Lower lobe of right lung (tissue), 2 donors: ENCODE measurements around the gene NAV1. TPM values are rescaled to one million over a fixed set of nuclear protein-coding genes. Genes with fewer than 3 reads are reported as not detected.
A peak's percentile ranks its signal among the peaks of the same experiment; 100 is the strongest.

ENCODE experiments used
- ATAC-seq, 2 donors: fragments of 200-7000 bp; cut with Tn5 transposase; one replicate each; pipeline ENCODE4 v1.9.1; 2020 to 2022; ENCODE audit warnings: mild to moderate bottlenecking in 2 of 2, moderate library complexity in 2 of 2
- DNase-seq: peaks from one replicate; pipeline ENCODE4 v3.0.0-alpha.2; 2020
- H3K27ac ChIP-seq: fragments of 200-600 bp; one replicate; pipeline ENCODE4 v1.8.0; 2022
- H3K27me3 ChIP-seq: fragments of 200-600 bp; one replicate; pipeline ENCODE4 v1.8.0; 2022; ENCODE audit warnings: low read depth
- H3K36me3 ChIP-seq: fragments of 200-600 bp; one replicate; pipeline ENCODE4 v1.8.0; 2022; ENCODE audit warnings: mild to moderate bottlenecking
- H3K4me1 ChIP-seq: fragments of 200-600 bp; one replicate; pipeline ENCODE4 v1.8.0; 2022
- H3K4me3 ChIP-seq: fragments of 200-600 bp; one replicate; pipeline ENCODE4 v1.8.0; 2022; ENCODE audit warnings: mild to moderate bottlenecking
- H3K9me3 ChIP-seq: fragments of 200-600 bp; one replicate; pipeline ENCODE4 v1.8.0; 2022
- CTCF ChIP-seq: fragments of 200-600 bp; IDR thresholded peaks from one replicate; pipeline ENCODE4 v1.8.0; 2022; ENCODE audit warnings: antibody characterized with exemption, mild to moderate bottlenecking
- intact Hi-C: fragments of 100-400 bp; cut with DNase I; formaldehyde crosslinking; loops from one replicate; pipeline ENCODE4 v1.11.0; 2022
- total RNA-seq: library from RNA; stranded (reverse); fragmentation: NEBNext Ultra II Directional; extraction: Animal tissue kit (Norgen Biotek cat#: 25700); gene quantifications from one replicate; pipeline ENCODE4 v1.2.1, GENCODE V29; 2021
- donor health status: DM: no; HTN: yes; CAD: no; lungs with severe emphysema.

NAV1 gene
- total RNA-seq, 1 donor from 2014 or later: 24.5 TPM

- no peak overlapping the region for H3K27ac ChIP-seq
- intact Hi-C loops: loop anchor here (10.0 kb wide), 1 partner anchor 141 kb away; no protein-coding TSS in a partner anchor
- H3K4me3 ChIP-seq: no peak overlapping the region
- H3K9me3 ChIP-seq: no peaks in the 10 kb centered on the region
- TF ChIP-seq CTCF: no peak
- peaks cover 64% of the 10 kb centered on the region for H3K4me1 ChIP-seq
- ATAC-seq: no peak
- H3K27me3 ChIP-seq: no peaks in the 10 kb centered on the region
- H3K36me3 ChIP-seq: no peaks in the 10 kb centered on the region
- DNase-seq: no peak
These were observed 24.5 kb downstream of the NAV1 start for GRCh38 chr1:201563406-201563780.

- no peak overlapping the region for H3K27ac ChIP-seq
These were observed 25.0 kb downstream of the NAV1 start for GRCh38 chr1:201563941-201564340.

GRCh38 chr1:201565024-201565730, 26.2 kb downstream of the NAV1 start:
- Histone ChIP-seq H3K36me3 (no peaks in the 10 kb centered on the region), H3K4me1 (peaks cover 66% of the 10 kb centered on the region), H3K9me3 (no peaks in the 10 kb centered on the region), H3K27me3 (no peaks in the 10 kb centered on the region), H3K4me3 (no peak overlapping the region), H3K27ac (no peak overlapping the region)
- no peak for TF ChIP-seq CTCF
- peak; percentile 16 for DNase-seq
- intact Hi-C loops: loop anchor here (10.0 kb wide), 1 partner anchor 140 kb away; no protein-coding TSS in a partner anchor
- no peak for ATAC-seq

More at GRCh38 chr1:201563941-201564340, 25.0 kb downstream of the NAV1 start:
- TF ChIP-seq CTCF: no peak
- Histone ChIP-seq H3K36me3 (no peaks in the 10 kb centered on the region), H3K4me1 (peaks cover 69% of the 10 kb centered on the region), H3K4me3 (no peak overlapping the region), H3K9me3 (no peaks in the 10 kb centered on the region), H3K27me3 (no peaks in the 10 kb centered on the region)
- no peak for ATAC-seq
- intact Hi-C loops: loop anchor here (10.0 kb wide), 1 partner anchor 141 kb away; no protein-coding TSS in a partner anchor
- DNase-seq: peak; percentile 20

GRCh38 chr1:201565771-201566528, 27.0 kb downstream of the NAV1 start:
- Histone ChIP-seq H3K27me3 (no peaks in the 10 kb centered on the region), H3K9me3 (no peaks in the 10 kb centered on the region), H3K4me1 (peaks cover 66% of the 10 kb centered on the region), H3K27ac (no peak overlapping the region), H3K36me3 (no peaks in the 10 kb centered on the region), H3K4me3 (no peak overlapping the region)
- ATAC-seq: no peak
- intact Hi-C loops: loop anchor here (10.0 kb wide), 1 partner anchor 139 kb away; no protein-coding TSS in a partner anchor
- DNase-seq: peak; percentile 14
- TF ChIP-seq CTCF: no peak

- no peak for DNase-seq
- peaks cover 65% of the 10 kb centered on the region for H3K4me1 ChIP-seq
- intact Hi-C loops: loop anchor here (10.0 kb wide), 1 partner anchor 138 kb away; no protein-coding TSS in a partner anchor
These were observed 27.5 kb downstream of the NAV1 start for GRCh38 chr1:201566529-201566823.

More at GRCh38 chr1:201566529-201566823, 27.5 kb downstream of the NAV1 start:
- no peak for TF ChIP-seq CTCF
- no peaks in the 10 kb centered on the region for H3K36me3 ChIP-seq
- no peaks in the 10 kb centered on the region for H3K27me3 ChIP-seq
- H3K4me3 ChIP-seq: no peak overlapping the region
- no peak overlapping the region for H3K27ac ChIP-seq
- ATAC-seq: no peak
- H3K9me3 ChIP-seq: no peaks in the 10 kb centered on the region
